ENCODE results near the gene CACNA2D4.

CACNA2D4 gene

GRCh38 chr12:1768615-1769014, 149.8 kb downstream of the CACNA2D4 start:
- ChIA-PET POLR2A (no interaction called here), CTCF (no interaction called here)
- TF ChIP-seq SP1 (IDR thresholded peaks at IDR 0.05) (no peak), FOXM1 (IDR thresholded peaks at IDR 0.05; ENCODE audit: borderline replicate concordance) (no peak), BHLHE40 (IDR thresholded peaks at IDR 0.05; ENCODE audit: borderline replicate concordance) (no peak), L3MBTL2 (conservative IDR thresholded peaks at IDR 0.05) (no peak), ARNT (IDR thresholded peaks at IDR 0.05) (no peak), PKNOX1 (IDR thresholded peaks at IDR 0.05) (no peak), ELF4 (IDR thresholded peaks at IDR 0.05) (no peak), HDGF (IDR thresholded peaks at IDR 0.05; ENCODE audit: borderline replicate concordance) (no peak), SUZ12 (IDR thresholded peaks at IDR 0.05) (no peak), FOXA1 (IDR thresholded peaks at IDR 0.05) (no peak), NFRKB (IDR thresholded peaks at IDR 0.05) (no peak), CTBP1 (IDR thresholded peaks at IDR 0.05; ENCODE audit: borderline replicate concordance) (no peak), FOXK2 (IDR thresholded peaks at IDR 0.05) (no peak), ZNF384 (IDR thresholded peaks at IDR 0.05) (no peak), TARDBP (IDR thresholded peaks at IDR 0.05) (no peak), LEF1 (IDR thresholded peaks at IDR 0.05; ENCODE audit: borderline replicate concordance) (no peak)
- DNase-seq (ENCODE audit: extremely low spot score), result no peak

- CTCF ChIA-PET, result interaction anchor here (0.6 to 0.7 kb wide), 2 partner anchors 61 to 88 kb away, joined by 3 read pairs; no protein-coding TSS in a partner anchor
Observed at GRCh38 chr12:1767407-1768090, 150.9 kb downstream of the CACNA2D4 start.

GRCh38 chr12:1766110-1766509, 152.3 kb downstream of the CACNA2D4 start:
- ChIA-PET CTCF (interaction anchor here (1.3 kb wide), 1 partner anchor 25 kb away, joined by 3 read pairs; no protein-coding TSS in a partner anchor), POLR2A (interaction anchor here (1.1 kb wide), 1 partner anchor 75 kb away, joined by 3 read pairs; the partner anchor contains the start of gene ADIPOR2)
- no peak for DNase-seq (ENCODE audit: extremely low spot score)
- TF ChIP-seq ELF4 (IDR thresholded peaks at IDR 0.05) (no peak), ZNF384 (IDR thresholded peaks at IDR 0.05) (no peak), LEF1 (IDR thresholded peaks at IDR 0.05; ENCODE audit: borderline replicate concordance) (no peak)

More at GRCh38 chr12:1767407-1768090, 150.9 kb downstream of the CACNA2D4 start:
- POLR2A ChIA-PET, result no interaction called here
- TF ChIP-seq LEF1 (IDR thresholded peaks at IDR 0.05; ENCODE audit: borderline replicate concordance) (no peak), L3MBTL2 (conservative IDR thresholded peaks at IDR 0.05) (no peak), FOXK2 (IDR thresholded peaks at IDR 0.05) (no peak), PKNOX1 (IDR thresholded peaks at IDR 0.05) (no peak), ELF4 (IDR thresholded peaks at IDR 0.05) (no peak), FOXM1 (IDR thresholded peaks at IDR 0.05; ENCODE audit: borderline replicate concordance) (no peak), CTBP1 (IDR thresholded peaks at IDR 0.05; ENCODE audit: borderline replicate concordance) (no peak), SP1 (IDR thresholded peaks at IDR 0.05) (no peak), BHLHE40 (IDR thresholded peaks at IDR 0.05; ENCODE audit: borderline replicate concordance) (no peak)
- no peak for DNase-seq (ENCODE audit: extremely low spot score)

GRCh38 chr12:1763153-1763552, 155.3 kb downstream of the CACNA2D4 start:
- CTCF ChIA-PET, result no interaction called here
- no peak for DNase-seq (ENCODE audit: extremely low spot score)
- POLR2A ChIA-PET, result no interaction called here
- no peak for TF ChIP-seq CTBP1 (IDR thresholded peaks at IDR 0.05; ENCODE audit: borderline replicate concordance)
- no peak for TF ChIP-seq L3MBTL2 (conservative IDR thresholded peaks at IDR 0.05)
- TF ChIP-seq FOXA1 (IDR thresholded peaks at IDR 0.05), result no peak
- TF ChIP-seq FOXM1 (IDR thresholded peaks at IDR 0.05; ENCODE audit: borderline replicate concordance), result no peak
- TF ChIP-seq PKNOX1 (IDR thresholded peaks at IDR 0.05), result no peak
- no peak for TF ChIP-seq LEF1 (IDR thresholded peaks at IDR 0.05; ENCODE audit: borderline replicate concordance)
- TF ChIP-seq BHLHE40 (IDR thresholded peaks at IDR 0.05; ENCODE audit: borderline replicate concordance), result no peak
- no peak for TF ChIP-seq FOXK2 (IDR thresholded peaks at IDR 0.05)
- TF ChIP-seq SUZ12 (IDR thresholded peaks at IDR 0.05), result no peak
- TF ChIP-seq ELF4 (IDR thresholded peaks at IDR 0.05), result no peak
- no peak for TF ChIP-seq ZNF384 (IDR thresholded peaks at IDR 0.05)
- no peak for TF ChIP-seq HDGF (IDR thresholded peaks at IDR 0.05; ENCODE audit: borderline replicate concordance)
- TF ChIP-seq NFRKB (IDR thresholded peaks at IDR 0.05), result no peak

GRCh38 chr12:1761857-1762256, 156.6 kb downstream of the CACNA2D4 start:
- ChIA-PET CTCF (no interaction called here), POLR2A (no interaction called here)
- TF ChIP-seq LEF1 (IDR thresholded peaks at IDR 0.05; ENCODE audit: borderline replicate concordance), result no peak
- TF ChIP-seq FOXK2 (IDR thresholded peaks at IDR 0.05), result no peak
- TF ChIP-seq NFRKB (IDR thresholded peaks at IDR 0.05), result no peak
- TF ChIP-seq HDGF (IDR thresholded peaks at IDR 0.05; ENCODE audit: borderline replicate concordance), result no peak
- TF ChIP-seq FOXA1 (IDR thresholded peaks at IDR 0.05), result no peak
- DNase-seq (ENCODE audit: extremely low spot score), result no peak

- TF ChIP-seq FOXM1 (IDR thresholded peaks at IDR 0.05; ENCODE audit: borderline replicate concordance) (no peak), PKNOX1 (IDR thresholded peaks at IDR 0.05) (no peak), L3MBTL2 (conservative IDR thresholded peaks at IDR 0.05) (no peak), ARNT (IDR thresholded peaks at IDR 0.05) (no peak), CTBP1 (IDR thresholded peaks at IDR 0.05; ENCODE audit: borderline replicate concordance) (no peak), FOXK2 (IDR thresholded peaks at IDR 0.05) (no peak), SP1 (IDR thresholded peaks at IDR 0.05) (no peak), FOXA1 (IDR thresholded peaks at IDR 0.05) (no peak), NFRKB (IDR thresholded peaks at IDR 0.05) (no peak), SUZ12 (IDR thresholded peaks at IDR 0.05) (no peak), HDGF (IDR thresholded peaks at IDR 0.05; ENCODE audit: borderline replicate concordance) (no peak), TARDBP (IDR thresholded peaks at IDR 0.05) (no peak)
- DNase-seq (ENCODE audit: extremely low spot score), result no peak
- ChIA-PET CTCF (no interaction called here), POLR2A (no interaction called here)
Observed at GRCh38 chr12:1760566-1761382, 157.7 kb downstream of the CACNA2D4 start.

All from HEK293T (cell line).